Stimulated activated CD8-positive, alpha-beta memory T cell treated with anti-CD3 and anti-CD28 coated beads, Interleukin-7, amount 100 ng/mL, for 1 hour (primary cell): ENCODE measurements around the gene ACCS.

Source experiments
- DNase-seq, 2 donors: peaks; one replicate each; pipeline ENCODE4 v3.0.0-alpha.2; 2020; ENCODE audit warnings: low read depth in 2 of 2

Gene ACCS

GRCh38 chr11:44043157-44043556 lies 22.9 kb upstream of the ACCS start:
- no peak for DNase-seq

DNA sequence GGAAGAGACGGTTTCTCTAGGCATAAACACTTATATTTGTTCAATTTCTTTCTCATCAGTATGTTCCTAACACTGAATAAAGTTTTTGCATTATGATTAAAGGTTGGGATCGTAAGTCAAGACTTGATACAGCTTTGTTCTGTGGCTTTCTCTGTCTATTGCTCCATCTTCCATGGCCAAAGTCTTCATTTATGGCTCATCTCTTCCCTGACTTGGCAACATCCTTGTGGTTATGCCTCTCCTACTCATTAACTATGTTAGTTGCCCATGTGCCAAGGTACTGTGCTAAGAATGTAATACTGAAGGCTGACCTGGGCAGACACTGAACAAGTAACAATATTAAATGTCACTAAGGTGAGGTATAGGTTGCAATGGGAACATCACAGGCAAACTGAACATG lies 19.9 kb upstream of the ACCS start:
- DNase-seq: no peak

DNA sequence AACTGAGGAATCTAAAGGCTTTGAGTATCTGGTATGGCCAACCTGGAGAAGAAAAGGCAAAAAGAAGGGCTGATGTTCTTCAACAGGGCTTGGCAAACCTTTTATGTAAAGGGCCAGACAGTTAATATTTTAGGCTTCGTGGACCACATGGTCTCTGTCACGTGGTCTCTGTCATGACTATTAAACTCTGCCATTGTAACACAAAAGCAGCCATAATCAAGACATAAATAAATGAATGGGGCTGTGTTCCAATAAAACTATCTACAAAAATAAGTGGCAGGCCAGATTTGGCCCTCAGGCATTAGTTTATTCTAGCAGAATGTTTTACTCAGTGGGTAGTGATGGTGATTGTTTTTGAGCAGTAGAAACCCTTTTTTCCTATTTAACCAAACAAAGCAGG lies 18.8 kb upstream of the ACCS start:
- DNase-seq: no peak

DNA sequence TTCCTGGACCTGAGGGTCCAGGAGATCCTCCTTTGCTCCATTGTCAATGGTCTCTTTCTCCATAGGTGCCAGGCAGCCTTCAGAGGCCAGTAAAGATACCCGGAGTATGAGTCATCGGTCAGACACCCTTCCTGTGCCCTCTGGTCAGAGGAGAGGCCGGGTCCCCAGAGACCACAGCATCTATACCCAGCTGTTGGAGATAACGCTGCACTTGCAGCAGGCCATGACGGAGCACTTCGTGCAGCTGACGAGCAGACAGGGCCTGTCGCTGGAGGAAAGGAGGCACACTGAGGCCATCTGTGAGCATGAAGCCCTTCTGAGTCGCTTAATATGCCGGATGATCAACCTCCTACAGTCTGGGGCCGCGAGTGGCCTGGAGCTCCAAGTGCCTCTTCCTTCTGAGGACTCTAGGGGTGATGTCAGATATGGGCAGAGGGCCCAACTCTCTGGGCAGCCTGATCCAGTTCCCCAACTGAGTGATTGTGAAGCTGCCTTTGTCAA lies 18.1 kb upstream of the ACCS start, which contains the start of gene ACCSL:
TSS of gene ACCSL (plus strand) at position 51 of the 501 bp plus-strand sequence. CDS start at position 107, 56 bp downstream.
- DNase-seq: no peak

- DNase-seq: no peak
Measured at GRCh38 chr11:44049832-44050231, 16.2 kb upstream of the ACCS start.

DNA sequence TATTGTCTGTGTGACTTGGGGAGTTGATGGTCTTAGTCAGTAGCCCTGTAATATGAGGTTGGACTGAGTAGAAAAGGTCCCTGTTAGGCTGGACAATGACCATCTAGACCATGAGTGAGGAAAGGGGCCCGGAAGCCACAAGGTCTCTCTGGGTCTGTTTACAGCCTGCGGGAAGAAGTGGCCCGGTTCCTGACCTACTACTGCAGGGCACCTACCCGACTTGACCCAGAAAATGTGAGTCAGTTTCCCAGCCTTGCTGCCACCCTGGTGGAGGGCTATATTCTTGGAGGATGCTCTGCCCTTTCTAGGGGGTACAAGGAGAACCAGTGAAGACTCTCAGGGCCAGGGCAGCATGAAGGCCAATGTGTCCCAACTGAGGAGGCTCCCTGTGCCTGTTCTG lies 14.9 kb upstream of the ACCS start:
- DNase-seq: no peak

- no peak for DNase-seq
Measured at GRCh38 chr11:44057340-44057739, 8.7 kb upstream of the ACCS start.

DNA sequence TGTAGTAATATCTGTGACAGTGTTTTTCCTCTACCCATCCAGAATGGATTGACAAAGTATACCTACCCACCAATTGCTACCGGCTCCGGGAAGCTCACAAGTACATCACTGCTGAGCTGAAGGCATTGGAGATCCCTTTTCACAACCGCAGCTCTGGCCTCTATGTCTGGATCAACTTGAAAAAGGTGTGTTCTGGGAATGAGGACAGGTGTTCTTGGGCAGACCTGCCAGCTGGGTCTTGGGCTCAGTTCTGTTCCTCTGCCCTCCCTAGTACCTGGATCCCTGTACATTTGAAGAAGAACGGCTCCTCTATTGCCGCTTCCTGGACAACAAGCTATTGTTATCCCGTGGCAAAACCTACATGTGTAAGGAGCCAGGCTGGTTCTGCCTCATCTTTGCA lies 7.8 kb upstream of the ACCS start:
- no peak for DNase-seq

DNA sequence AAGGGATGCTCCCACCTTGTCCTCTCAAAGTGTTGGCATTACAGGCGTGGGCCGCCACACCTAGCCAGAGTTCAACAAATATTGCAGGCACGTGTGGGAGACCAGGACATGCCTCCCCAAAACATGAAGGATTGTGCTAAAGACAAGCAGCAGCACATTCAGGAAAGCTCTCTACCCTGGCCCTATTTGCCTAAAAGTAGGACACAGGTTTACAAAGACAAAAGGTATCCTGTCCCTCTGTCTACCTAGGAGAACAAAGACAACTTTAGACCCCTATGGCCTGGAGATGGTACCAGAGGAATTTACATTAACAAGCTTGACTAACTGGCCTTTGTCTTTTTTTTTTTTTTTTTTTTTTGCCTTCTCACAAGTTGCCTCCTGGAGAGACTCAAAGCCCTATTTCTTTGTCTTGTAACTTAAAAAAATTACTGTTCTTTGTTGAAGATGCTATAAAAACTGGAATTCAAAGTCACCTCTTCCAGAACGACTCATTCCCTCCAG lies 859 bp upstream of the ACCS start:
- DNase-seq: no peak

GRCh38 chr11:44066732-44067141 lies 667 bp downstream of the ACCS start:
- DNase-seq: no peak

- no peak for DNase-seq
Measured at GRCh38 chr11:44067266-44067665, 1.2 kb downstream of the ACCS start.

DNA sequence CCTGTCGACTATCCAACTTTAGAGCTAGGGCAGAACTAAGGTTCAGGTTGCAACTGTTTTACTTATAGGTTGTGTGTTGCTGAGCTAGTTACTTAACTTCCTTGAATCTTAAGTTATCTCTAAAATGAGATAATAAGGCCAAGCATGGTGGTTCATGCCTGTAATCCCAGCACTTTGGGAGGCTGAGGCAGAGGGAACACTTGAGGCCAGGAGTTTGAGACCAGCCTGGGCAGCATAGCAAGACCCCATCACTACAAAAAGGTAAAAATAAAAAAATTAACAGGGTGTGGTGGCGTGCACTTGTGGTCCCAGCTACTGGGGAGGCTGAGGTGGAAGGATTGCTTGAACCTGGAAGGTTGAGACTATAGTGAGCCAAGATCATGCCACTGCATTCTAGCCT lies 2.1 kb downstream of the ACCS start:
- no peak for DNase-seq

- DNase-seq: no peak
Measured at GRCh38 chr11:44071157-44071556, 5.1 kb downstream of the ACCS start.

- no peak for DNase-seq
Measured at GRCh38 chr11:44072757-44073658, 6.9 kb downstream of the ACCS start.

DNA sequence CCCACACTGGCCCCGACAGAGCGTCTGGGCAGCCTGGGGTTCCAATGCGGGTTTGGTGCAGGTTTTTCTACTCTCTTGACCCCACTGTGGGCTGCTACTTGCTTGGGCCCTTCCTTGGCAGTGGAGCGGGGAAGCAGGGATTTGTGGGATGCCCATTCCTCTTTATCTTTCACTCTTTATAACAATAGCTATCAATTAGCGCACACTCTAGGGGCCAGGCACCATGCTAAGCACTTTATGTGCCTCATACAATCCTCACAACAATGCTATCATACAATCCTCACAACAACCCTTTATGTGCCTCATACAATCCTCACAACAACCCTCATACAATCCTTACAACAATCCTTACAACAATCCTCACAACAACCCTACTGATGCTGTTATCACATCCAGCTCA lies 12.7 kb downstream of the ACCS start:
- no peak for DNase-seq

GRCh38 chr11:44079376-44079775 lies 13.3 kb downstream of the ACCS start:
- DNase-seq: no peak

- DNase-seq: no peak
Measured at GRCh38 chr11:44080951-44081350, 14.9 kb downstream of the ACCS start.

- no peak for DNase-seq
Measured at GRCh38 chr11:44082645-44083044, 16.6 kb downstream of the ACCS start.

DNA sequence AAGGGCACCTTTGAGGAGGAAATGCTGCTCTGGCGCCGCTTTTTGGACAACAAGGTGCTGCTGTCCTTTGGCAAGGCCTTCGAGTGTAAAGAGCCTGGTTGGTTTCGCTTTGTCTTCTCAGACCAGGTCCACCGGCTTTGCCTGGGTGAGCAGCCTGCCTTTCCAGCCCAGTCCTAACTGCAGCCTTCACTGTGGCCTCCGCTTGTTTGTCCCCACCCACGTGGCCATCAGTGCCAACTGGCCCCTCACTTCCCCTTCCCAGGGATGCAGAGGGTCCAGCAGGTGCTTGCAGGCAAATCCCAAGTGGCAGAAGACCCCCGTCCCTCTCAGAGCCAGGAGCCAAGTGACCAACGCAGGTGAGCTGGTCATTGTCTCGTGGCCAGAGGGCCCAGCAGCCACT lies 17.4 kb downstream of the ACCS start:
- no peak for DNase-seq

- no peak for DNase-seq
Measured at GRCh38 chr11:44083906-44084305, 17.8 kb downstream of the ACCS start.

GRCh38 chr11:44085330-44085729 lies 19.3 kb downstream of the ACCS start:
- DNase-seq: no peak

GRCh38 chr11:44088377-44088776 lies 22.3 kb downstream of the ACCS start:
- DNase-seq: no peak

DNA sequence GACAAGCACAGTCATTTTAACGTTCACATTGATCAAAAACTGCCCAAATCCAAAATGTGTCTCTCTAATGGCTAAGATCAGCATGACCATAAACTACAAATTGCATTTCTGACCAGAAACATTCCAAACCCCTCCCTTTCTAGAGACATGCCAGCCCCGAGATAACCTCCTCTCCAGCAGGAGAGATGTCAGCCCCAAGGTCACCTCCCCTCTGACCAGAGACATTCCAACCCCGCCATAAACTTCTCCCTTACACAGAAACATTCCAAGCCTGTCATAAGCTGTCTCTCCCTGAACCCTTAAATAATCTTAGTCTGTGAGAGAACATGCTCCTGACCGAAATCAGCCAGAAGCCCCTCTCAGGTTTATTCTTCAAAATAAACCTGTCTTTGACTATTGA lies 22.8 kb downstream of the ACCS start:
- DNase-seq: no peak
